DND-41 (cell line): ENCODE results near the gene APBB2.
"Not testable (repeated sequence)": the region's sequence is repeated elsewhere in the genome, so short reads cannot be mapped to it uniquely, and the experiment has no call there.

Experiments
- ATAC-seq: fragments of 200-7000 bp; cut with Tn5 transposase; 3 replicates; pipeline ENCODE4 v1.9.1; 2021; ENCODE audit warnings: low read depth; ENCODE audit not compliant: insufficient read depth
- DNase-seq: peaks from one replicate; pipeline ENCODE4 v3.0.0-alpha.2; 2020
- H2AFZ ChIP-seq: 2 replicates; pipeline ENCODE4 v1.6.0; 2012; ENCODE audit warnings: low read depth, low read length
- H3K27ac ChIP-seq: 2 replicates; pipeline ENCODE4 v1.5.1; 2012; ENCODE audit warnings: low read length, inconsistent platforms
- H3K27me3 ChIP-seq: fragments of 200-600 bp; sonication (generic); 2 replicates; pipeline ENCODE4 v1.6.0; 2012; ENCODE audit warnings: low read length, mild to moderate bottlenecking, inconsistent platforms; ENCODE audit not compliant: insufficient read depth, poor library complexity
- H3K36me3 ChIP-seq: 2 replicates; pipeline ENCODE4 v1.5.1; 2012; ENCODE audit warnings: low read length, inconsistent platforms; ENCODE audit not compliant: insufficient read depth
- H3K4me1 ChIP-seq: 2 replicates; pipeline ENCODE4 v1.5.1; 2012; ENCODE audit warnings: mild to moderate bottlenecking, low read length; ENCODE audit not compliant: insufficient read depth
- H3K4me2 ChIP-seq: 2 replicates; pipeline ENCODE4 v1.6.0; 2012; ENCODE audit warnings: mild to moderate bottlenecking, moderate library complexity, low read length, inconsistent platforms; ENCODE audit not compliant: insufficient read depth
- H3K4me3 ChIP-seq, 2 experiments: fragments of 200-600 bp in 1 of 2; shearing (Covaris generic) in 1 of 2; 2 replicates each; pipeline ENCODE4 v1.5.1; 2012 to 2016; ENCODE audit warnings: inconsistent platforms in 2 of 2, low read length in 2 of 2, mild to moderate bottlenecking in 2 of 2, low read depth in 1 of 2, moderate library complexity in 1 of 2
- H3K79me2 ChIP-seq: 2 replicates; pipeline ENCODE4 v1.6.0; 2012; ENCODE audit warnings: low read length, inconsistent platforms; ENCODE audit not compliant: insufficient read depth
- H3K9ac ChIP-seq: 2 replicates; pipeline ENCODE4 v1.6.0; 2012; ENCODE audit warnings: low read depth, mild to moderate bottlenecking, inconsistent platforms, low read length, moderate library complexity
- H3K9me3 ChIP-seq: 2 replicates; pipeline ENCODE4 v1.5.1; 2012; ENCODE audit warnings: low read length, moderate library complexity, mild to moderate bottlenecking, inconsistent platforms; ENCODE audit not compliant: insufficient read depth, severe bottlenecking
- H4K20me1 ChIP-seq: 2 replicates; pipeline ENCODE4 v1.6.0; 2012; ENCODE audit warnings: low read length; ENCODE audit not compliant: insufficient read depth
- EZH2 ChIP-seq: IDR thresholded peaks from 3 replicates; pipeline ENCODE4 v1.6.1; 2012; ENCODE audit warnings: borderline replicate concordance, low read depth, mild to moderate bottlenecking, moderate library complexity, low read length, inconsistent platforms; ENCODE audit not compliant: severe bottlenecking
- TF ChIP-seq, protein P1 (sequence below): IDR thresholded peaks from 2 replicates; pipeline ENCODE4 v1.5.1; 2012; ENCODE audit warnings: borderline replicate concordance, low read length, moderate library complexity, mild to moderate bottlenecking; ENCODE audit not compliant: poor library complexity, severe bottlenecking; ENCODE audit errors: extremely low read depth

The APBB2 gene

DNA sequence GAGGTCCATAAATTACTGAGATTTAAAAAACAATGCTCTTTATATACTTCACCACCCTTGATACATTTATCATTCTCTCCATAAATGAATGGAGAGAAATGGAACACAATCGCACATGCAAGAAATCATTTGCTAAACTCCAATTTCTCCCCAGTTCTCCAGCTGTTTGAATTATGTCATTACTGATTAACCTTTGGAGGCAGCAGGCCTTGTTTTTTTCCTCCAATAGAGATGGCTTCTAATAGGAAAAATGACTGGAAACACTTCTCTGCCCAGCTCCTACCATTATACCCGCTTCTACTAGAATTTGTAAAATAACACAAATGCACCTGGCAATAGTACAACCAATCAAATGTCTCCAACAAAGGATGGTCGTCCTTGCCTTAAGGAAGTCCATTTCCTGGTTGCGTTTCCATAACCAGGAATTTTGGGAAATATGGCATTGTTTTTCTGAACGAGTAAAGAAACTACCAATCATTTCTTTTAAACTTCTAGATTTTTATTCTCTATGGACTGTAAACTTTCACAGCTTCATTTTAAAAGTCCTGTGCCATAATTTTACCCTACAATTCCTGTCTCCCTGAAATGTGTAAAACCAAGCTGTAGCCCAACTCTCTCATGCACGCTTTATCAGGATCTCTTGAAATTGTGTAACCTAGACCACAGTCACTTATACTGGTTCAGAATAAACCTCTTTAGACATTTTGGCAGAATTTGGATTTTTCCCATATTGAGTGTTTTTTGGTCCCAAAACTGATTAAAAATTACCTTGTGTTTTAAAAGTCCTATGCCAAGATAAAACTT lies 60.1 kb downstream of the APBB2 start:
- H3K9me3 ChIP-seq, result no peaks in the 10 kb centered on the region
- no peak overlapping the region for H3K9ac ChIP-seq
- H3K27ac ChIP-seq, result no peak overlapping the region
- no peak overlapping the region for H3K4me2 ChIP-seq
- ATAC-seq (no peak), DNase-seq (no peak)
- no peaks in the 10 kb centered on the region for H3K79me2 ChIP-seq
- H3K27me3 ChIP-seq, result no peaks in the 10 kb centered on the region
- no peaks in the 10 kb centered on the region for H3K36me3 ChIP-seq
- no peak for TF ChIP-seq EZH2
- TF ChIP-seq, protein P1, sequence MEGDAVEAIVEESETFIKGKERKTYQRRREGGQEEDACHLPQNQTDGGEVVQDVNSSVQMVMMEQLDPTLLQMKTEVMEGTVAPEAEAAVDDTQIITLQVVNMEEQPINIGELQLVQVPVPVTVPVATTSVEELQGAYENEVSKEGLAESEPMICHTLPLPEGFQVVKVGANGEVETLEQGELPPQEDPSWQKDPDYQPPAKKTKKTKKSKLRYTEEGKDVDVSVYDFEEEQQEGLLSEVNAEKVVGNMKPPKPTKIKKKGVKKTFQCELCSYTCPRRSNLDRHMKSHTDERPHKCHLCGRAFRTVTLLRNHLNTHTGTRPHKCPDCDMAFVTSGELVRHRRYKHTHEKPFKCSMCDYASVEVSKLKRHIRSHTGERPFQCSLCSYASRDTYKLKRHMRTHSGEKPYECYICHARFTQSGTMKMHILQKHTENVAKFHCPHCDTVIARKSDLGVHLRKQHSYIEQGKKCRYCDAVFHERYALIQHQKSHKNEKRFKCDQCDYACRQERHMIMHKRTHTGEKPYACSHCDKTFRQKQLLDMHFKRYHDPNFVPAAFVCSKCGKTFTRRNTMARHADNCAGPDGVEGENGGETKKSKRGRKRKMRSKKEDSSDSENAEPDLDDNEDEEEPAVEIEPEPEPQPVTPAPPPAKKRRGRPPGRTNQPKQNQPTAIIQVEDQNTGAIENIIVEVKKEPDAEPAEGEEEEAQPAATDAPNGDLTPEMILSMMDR, result no peak
- no peaks in the 10 kb centered on the region for H4K20me1 ChIP-seq
- H3K4me1 ChIP-seq, result no peaks in the 10 kb centered on the region
- H3K4me3 ChIP-seq, result no peak overlapping the region
- H2AFZ ChIP-seq, result no peak overlapping the region

DNA sequence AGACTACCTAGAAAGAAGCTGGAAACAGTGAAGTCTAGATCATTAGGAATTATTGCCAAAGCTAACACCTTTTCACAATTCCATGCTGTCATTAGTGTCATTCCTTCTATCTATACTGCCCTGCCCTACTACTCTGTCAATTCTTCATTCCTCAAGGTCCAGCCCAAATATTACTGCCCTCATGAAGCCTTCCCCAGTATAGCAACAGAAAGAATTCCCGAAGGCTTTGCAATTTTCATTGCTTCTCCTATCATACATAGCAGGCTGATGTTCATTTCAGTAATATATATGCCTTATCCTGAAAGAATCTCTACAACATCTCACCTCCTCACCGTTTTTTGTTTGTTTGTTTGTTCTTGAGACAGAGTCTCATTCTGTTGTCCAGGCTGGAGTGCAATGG lies 63.9 kb downstream of the APBB2 start:
- H3K36me3 ChIP-seq, result no peaks in the 10 kb centered on the region
- no peaks in the 10 kb centered on the region for H3K79me2 ChIP-seq
- no peak overlapping the region for H3K4me3 ChIP-seq
- H3K9me3 ChIP-seq, result no peaks in the 10 kb centered on the region
- no peaks in the 10 kb centered on the region for H3K4me1 ChIP-seq
- ATAC-seq, result no peak
- H2AFZ ChIP-seq, result no peak overlapping the region
- no peak for DNase-seq
- no peaks in the 10 kb centered on the region for H4K20me1 ChIP-seq
- H3K27ac ChIP-seq, result no peak overlapping the region
- TF ChIP-seq, protein P1, result no peak
- no peak for TF ChIP-seq EZH2
- no peak overlapping the region for H3K4me2 ChIP-seq
- no peak overlapping the region for H3K9ac ChIP-seq
- H3K27me3 ChIP-seq, result no peaks in the 10 kb centered on the region

DNA sequence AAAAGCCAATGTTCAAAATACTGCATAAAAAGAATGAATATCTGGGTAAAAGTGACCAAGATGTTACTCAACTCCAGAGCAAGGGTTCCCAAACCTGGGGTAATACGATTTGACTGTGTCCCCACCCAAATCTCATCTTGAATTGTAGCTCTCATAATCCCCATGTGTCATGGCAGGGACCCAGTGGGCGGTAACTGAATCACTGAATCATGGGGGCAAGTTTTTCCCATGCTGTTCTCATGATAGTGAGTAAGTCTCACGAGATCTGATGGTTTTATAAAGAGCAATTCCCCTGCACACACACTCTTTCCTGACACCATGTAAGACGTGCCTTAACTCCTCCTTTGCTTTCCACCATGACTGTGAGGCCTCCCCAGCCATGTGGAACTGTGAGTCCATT lies 64.8 kb downstream of the APBB2 start:
- not testable (repeated sequence) for H3K4me2 ChIP-seq, H3K79me2 ChIP-seq, ATAC-seq, H4K20me1 ChIP-seq, H3K4me3 ChIP-seq, H3K27me3 ChIP-seq, H3K4me1 ChIP-seq, H3K9ac ChIP-seq, H2AFZ ChIP-seq, H3K36me3 ChIP-seq, H3K9me3 ChIP-seq, DNase-seq, H3K27ac ChIP-seq

DNA sequence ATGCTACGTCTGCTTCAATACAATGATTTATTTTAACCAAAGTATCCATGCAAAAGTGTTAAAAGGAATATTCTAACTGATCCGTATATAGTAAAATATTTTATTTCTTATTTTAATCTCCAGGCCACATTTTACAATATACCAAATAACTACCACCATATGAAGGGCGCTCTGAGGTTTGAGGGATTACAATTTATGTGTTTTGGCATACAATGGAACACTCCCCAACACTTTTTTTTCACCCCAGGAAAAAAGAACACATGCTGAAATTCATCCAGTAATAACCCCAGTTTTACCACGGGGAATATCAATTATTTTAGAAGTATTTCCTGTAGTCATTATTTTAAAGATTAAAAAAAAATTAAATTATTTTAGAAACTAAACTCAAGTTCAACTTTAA lies 65.4 kb downstream of the APBB2 start:
- no peaks in the 10 kb centered on the region for H4K20me1 ChIP-seq
- H3K4me2 ChIP-seq, result no peak overlapping the region
- no peaks in the 10 kb centered on the region for H3K79me2 ChIP-seq
- H3K4me1 ChIP-seq, result no peaks in the 10 kb centered on the region
- no peak overlapping the region for H3K27ac ChIP-seq
- no peak overlapping the region for H3K9ac ChIP-seq
- no peak for ATAC-seq
- H2AFZ ChIP-seq, result no peak overlapping the region
- TF ChIP-seq, protein P1, result no peak
- no peak for TF ChIP-seq EZH2
- H3K36me3 ChIP-seq, result no peaks in the 10 kb centered on the region
- no peaks in the 10 kb centered on the region for H3K27me3 ChIP-seq
- no peak for DNase-seq
- no peak overlapping the region for H3K4me3 ChIP-seq
- no peaks in the 10 kb centered on the region for H3K9me3 ChIP-seq
